Peyer's patch (tissue), 4 donors: ENCODE data around the gene ATP1B1.

Source experiments
- CTCF ChIP-seq, 6 experiments: fragments of 450-650 bp in 4 of 6; fragments of 200-600 bp in 2 of 6; sonication (generic) in 1 of 6; IDR thresholded peaks; one replicate each; pipeline ENCODE4 v1.5.1; 2017 to 2019; ENCODE audit warnings: antibody characterized with exemption in 6 of 6, mild to moderate bottlenecking in 3 of 6, moderate library complexity in 1 of 6
- POLR2A ChIP-seq, 2 donors: fragments of 450-650 bp; IDR thresholded peaks; one replicate each; pipeline ENCODE4 v1.5.1; 2017; ENCODE audit warnings: antibody characterized with exemption in 2 of 2, mild to moderate bottlenecking in 2 of 2, moderate library complexity in 2 of 2

- no peak for TF ChIP-seq CTCF (IDR thresholded peaks at IDR 0.05)
- TF ChIP-seq POLR2A (IDR thresholded peaks at IDR 0.05), result no peak
Measured at GRCh38 chr1:169064103-169064502, 42.4 kb upstream of the ATP1B1 start.
